GM18519 (cell line): ENCODE data around the gene ADCY10.
"Not testable (repeated sequence)": the region's sequence is repeated elsewhere in the genome, so short reads cannot be mapped to it uniquely, and the experiment has no call there.

Source experiments
- ATAC-seq: cut with Tn5 transposase; IDR thresholded peaks from one replicate; pipeline ENCODE4 v1.9.1; 2021; ENCODE audit warnings: mild to moderate bottlenecking, moderate library complexity; ENCODE audit not compliant: unreplicated experiment, low FRiP score

Gene ADCY10

GRCh38 chr1:167861664-167862381, 52.1 kb downstream of the ADCY10 start:
- no peak for ATAC-seq

DNA sequence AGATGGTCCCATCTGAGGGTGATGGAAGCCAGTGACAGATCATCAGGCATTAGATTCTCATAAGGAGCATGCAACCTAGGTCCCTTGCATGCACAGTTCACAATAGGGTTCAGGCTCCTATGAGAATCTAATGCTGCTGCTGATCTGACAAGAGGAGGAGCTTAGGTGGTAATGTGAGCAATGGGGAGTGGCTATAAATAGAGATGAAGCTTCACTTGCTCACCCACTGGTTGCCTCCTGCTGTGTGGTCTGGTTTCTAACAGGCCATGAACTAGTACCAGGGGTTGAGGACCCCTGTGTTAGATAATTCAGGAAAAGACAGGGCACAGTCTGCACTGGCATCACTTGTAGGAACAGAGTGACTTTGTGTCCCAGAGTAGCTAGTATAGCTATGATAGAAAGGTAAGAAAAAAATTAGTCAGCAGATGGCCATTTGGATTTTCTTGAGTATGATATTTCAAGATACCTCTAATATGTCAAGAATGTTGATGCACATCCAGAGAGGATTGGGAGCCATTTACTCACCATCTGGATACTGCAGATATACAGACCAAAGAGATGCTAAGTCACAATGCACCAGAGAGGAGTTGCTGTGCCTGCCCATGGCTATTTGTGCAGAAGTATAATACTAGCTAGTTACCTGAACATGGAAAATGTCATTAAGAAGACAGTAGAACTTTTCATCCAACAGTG, 53.6 kb downstream of the ADCY10 start:
- no peak for ATAC-seq

DNA sequence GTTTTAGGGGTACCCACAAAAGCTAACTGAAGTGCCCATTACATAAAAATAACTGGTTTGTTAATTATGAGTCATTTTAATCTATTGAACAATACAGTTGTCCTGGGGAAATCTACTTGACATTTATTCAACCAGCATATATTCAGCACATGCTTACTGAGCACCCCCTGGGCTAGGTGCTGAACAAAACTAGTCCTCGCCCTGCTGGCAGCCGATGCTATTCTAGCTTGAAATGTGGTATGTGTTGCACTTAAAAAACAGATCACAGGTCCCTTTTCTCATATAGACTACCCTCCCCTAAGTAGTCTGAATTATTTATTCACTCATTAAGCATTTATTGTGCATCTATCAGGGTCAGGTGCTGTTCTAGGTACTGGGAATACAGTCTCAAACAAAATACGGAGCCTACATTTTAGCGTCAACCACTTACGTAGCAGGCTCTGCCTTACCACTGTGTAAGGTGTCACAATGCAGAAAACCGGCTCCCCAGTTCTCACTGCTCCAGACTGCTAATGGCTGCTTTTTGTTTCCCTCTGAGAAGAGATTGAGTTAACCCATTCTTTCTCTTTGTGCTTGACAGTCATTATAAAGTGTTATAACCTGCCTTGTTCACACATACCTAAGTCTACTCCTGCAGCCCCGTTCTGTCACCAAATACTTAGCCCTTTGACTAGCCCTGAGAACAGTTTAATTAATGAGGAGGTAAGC, 57.1 kb downstream of the ADCY10 start:
- ATAC-seq: no peak

GRCh38 chr1:167854184-167854583, 59.8 kb downstream of the ADCY10 start:
- ATAC-seq: no peak

DNA sequence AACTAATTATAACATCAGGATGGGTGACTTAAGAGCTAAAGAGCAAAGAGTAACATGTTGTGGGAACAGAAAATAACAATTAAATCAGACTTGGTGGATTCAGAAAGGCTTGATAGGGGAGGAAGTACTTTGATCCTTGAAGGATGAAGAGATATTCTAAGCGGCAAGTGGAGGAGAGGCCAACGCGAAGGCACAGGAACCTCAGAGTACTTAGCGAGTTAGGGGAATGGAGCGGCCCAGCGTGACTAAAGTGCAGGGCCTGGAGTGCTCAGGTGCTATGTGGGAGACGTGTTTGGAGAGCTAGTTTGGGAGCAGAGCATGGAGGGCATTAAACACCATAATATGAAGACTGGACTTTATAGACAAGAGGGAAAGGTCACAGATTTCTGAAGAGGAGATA, 64.3 kb downstream of the ADCY10 start:
- no peak for ATAC-seq

GRCh38 chr1:167842872-167843271, 71.1 kb downstream of the ADCY10 start:
- ATAC-seq: no peak

GRCh38 chr1:167841530-167841929, 72.4 kb downstream of the ADCY10 start:
- no peak for ATAC-seq

- no peak for ATAC-seq
Measured at GRCh38 chr1:167839009-167839408, 74.9 kb downstream of the ADCY10 start.

DNA sequence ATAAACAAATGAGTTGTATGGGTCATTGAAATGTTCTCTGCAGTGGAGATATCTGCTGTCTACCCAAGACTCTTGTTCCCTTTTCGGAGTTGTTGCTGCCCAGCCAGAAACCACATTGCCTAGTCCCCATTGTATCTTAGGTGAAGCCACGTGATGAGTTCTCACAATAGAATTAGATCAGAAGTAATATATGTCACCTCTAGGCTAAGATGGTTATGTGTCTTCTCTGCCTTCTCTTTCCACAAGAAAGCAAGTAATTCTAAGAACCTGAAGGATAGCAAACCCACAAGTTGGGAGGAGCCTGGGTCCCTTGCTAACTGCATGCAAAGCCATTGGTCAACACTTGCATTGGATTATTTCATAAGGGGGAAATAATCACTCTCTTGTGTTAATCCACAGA, 76.6 kb downstream of the ADCY10 start:
- ATAC-seq: no peak

- ATAC-seq: no peak
Measured at GRCh38 chr1:167836197-167836596, 77.7 kb downstream of the ADCY10 start.

DNA sequence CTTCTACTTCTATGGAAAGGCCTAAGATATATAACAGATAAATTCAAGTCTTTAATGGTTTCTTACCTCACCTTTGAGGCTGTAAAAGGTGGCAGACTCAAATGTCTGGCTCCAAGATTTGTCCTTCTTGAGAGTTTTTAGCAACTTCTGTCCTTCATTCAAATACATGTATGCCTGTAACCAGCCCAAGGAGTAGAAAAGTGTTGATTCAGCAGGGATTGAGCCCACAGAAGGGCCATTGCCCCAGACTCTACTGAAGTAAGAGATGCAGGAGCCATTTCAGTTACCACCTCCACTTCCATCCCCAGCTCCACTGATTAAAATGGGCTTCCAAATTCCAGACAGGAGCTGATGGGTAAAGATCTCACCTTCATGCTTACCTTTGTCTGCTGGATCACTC, 80.0 kb downstream of the ADCY10 start:
- ATAC-seq: no peak

DNA sequence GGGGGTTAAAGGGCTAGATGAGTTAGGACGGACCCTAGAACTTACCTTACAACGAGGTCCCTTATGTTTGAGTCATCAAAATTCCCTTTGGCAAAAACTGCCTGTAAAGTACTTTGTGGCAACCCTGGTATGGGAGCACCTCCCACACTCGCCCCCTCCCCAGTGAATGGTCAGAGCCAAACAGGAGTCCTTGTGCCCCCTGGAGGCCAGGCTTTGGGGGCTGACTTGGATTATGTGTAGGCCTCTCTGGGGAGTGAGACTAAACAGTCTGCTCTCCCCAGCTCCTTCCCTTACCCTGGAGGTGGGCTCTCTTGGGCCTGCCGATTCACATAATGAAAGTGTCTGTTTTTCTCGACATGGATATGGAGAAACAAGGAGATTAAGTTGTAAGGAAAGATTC, 81.2 kb downstream of the ADCY10 start:
- no peak for ATAC-seq

GRCh38 chr1:167830668-167831067, 83.3 kb downstream of the ADCY10 start:
- ATAC-seq: not testable (repeated sequence)

DNA sequence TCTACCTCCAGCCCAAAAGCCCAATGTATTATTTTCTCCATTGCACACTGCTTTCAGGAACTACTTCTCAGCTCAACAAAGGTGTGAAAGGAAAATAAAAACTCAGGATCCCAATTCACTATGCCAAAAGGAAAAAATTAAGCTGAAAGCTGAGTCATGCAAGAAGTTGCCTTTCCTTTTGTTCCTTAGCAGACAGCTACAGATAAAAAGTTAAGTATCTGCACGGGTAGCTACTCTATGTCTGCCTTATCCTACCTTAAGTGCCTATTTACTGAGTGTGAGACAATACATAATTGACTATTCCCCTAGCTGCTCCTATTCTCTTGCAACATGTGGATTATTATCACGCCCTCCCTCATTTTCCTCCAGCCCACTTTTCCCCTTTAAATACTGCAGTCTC, 84.1 kb downstream of the ADCY10 start:
- ATAC-seq: no peak

DNA sequence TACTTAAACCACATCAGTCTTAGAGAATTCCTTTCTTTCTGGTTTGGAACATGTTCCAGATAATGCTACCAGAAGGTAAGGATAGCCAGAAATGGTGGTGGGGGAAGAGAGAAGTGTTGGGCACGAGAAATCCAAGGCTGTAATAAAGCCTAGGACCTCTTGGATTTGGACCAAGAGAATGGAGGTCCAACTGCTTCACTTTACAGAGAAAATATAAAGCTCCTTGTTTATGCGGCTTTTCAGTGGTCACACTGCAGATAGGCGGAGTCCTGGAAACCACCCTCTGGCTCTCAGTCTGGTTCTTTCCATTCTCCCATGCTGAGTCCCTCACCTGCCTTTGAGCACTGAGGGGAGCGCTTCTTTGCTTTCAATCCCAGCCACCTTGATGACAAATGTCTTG, 87.8 kb downstream of the ADCY10 start:
- ATAC-seq: no peak

GRCh38 chr1:167825419-167826079, 88.4 kb downstream of the ADCY10 start:
- ATAC-seq: no peak

DNA sequence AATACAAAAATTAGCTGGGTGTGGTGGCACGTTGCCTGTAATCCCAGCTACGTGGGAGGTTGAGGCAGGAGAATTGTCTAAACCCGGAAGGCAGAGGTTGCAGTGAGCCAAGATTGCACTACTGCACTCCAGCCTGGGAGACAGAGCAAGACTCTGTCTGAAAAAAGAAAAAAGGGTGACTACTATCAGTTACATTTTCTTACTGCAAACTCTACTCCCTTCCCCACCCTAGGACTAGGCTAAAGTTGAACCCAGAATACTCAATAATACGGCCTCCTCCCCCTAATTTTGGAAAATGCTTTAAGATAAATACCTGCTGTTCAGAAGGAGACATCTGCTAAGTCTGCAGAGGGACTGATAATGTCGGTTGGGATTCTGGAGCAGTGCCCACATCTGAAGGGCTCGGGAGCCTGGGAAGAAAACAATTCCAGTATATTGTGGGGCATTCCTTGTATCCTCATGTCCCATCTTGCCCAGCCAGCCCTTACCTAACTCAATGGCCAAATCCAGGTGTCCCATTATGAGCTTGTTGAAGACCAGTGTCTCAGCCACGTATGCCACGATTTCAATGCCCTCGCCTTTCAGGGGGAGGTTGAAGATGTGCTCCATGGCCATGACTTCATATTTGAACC, 89.7 kb downstream of the ADCY10 start:
- no peak for ATAC-seq

DNA sequence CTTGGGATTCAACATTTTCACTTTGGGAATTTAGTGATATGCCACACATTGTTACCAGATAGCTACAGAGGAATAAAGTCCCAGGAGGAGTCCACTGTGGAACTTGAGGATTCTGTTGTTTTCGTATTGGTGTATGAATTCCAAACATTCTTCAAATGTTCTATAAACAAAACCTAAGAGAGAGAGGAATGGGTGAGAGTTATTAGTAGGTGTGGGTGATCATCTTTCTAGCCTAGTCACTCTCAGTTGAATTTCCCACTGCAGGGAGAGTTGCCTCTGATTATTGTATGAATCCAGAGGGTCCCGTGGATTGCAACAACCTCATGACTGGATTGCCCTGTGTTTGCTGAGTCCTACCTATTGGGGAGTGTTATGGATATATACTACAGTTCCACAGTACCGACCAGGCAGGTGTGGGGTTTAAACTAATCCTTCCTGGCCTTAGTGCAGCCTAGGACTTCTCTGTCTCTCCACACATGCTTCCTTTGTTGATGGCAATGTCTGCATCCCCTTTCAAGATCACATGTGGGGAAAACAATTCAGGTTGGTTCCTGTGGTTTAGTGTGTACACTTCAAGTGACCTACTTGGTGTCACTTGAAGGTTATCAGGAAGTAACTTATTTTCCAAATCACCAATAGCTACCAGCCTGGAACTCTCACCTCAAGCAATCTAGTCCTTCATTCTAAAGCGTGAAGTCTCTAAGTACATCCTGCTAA, 91.8 kb downstream of the ADCY10 start:
- ATAC-seq: no peak

- ATAC-seq: no peak
Measured at GRCh38 chr1:167821356-167821685, 92.6 kb downstream of the ADCY10 start.

GRCh38 chr1:167820684-167821355, 93.1 kb downstream of the ADCY10 start:
- ATAC-seq: no peak
